ENCODE measurements around the gene TAL2.

GRCh38 chr9:105694848-105695581 lies 32.8 kb downstream of the TAL2 start:
- TF ChIP-seq CTCF (IDR thresholded peaks at IDR 0.05) (no peak), POLR2A (IDR thresholded peaks at IDR 0.05) (peak; percentile 33), EP300 (IDR thresholded peaks at IDR 0.05) (no peak)

Measured in ovary (tissue), 3 donors.